ENCODE results near the gene ABHD3. TPM values are rescaled to one million over a fixed set of nuclear protein-coding genes. Genes with fewer than 3 reads are reported as not detected.
A peak's percentile ranks its signal among the peaks of the same experiment; 100 is the strongest.
"Not testable (repeated sequence)": the region's sequence is repeated elsewhere in the genome, so short reads cannot be mapped to it uniquely, and the experiment has no call there.

Gene ABHD3
- total RNA-seq, 6 donors from 2014 or later, result 17.2 to 35.6 (median 21.7) TPM

- DNase-seq (peak; percentile 90 to 99), ATAC-seq (ENCODE audit: low FRiP score in 2 of 2) (peak; percentile 99 to 100)
- H3K4me1 ChIP-seq, result peaks cover 7 to 21% (median 18%) of the 10 kb centered on the region in 4 donors
- TF ChIP-seq EP300 (IDR thresholded peaks at IDR 0.05), result no peak
- TF ChIP-seq POLR2AphosphoS5 (IDR thresholded peaks at IDR 0.05), result peak; percentile 86 to 90
- TF ChIP-seq CTCF (IDR thresholded peaks at IDR 0.05), result peak; percentile 92 to 97 (median 96)
- TF ChIP-seq POLR2A (IDR thresholded peaks at IDR 0.05), result peak in 2 of 4 donors; percentile 50 to 79
- H3K9me3 ChIP-seq, result no peaks in the 10 kb centered on the region
- H3K36me3 ChIP-seq, result peaks cover 0 to 8% (median 2%) of the 10 kb centered on the region in 4 donors
- H3K4me3 ChIP-seq, result peak within 1 kb of the TSS; percentile 75 to 90 (median 80)
- WGBS, 2 donors, result 1% methylated on average over 23 to 47 of the region's 59 CpGs
- peak within 1 kb of the TSS; percentile 76 to 91 (median 90) for H3K27ac ChIP-seq
- H3K27me3 ChIP-seq, result no peaks in the 10 kb centered on the region
These were observed 92.2 kb downstream of the ABHD3 start, which contains the start of gene SNRPD1 for GRCh38 chr18:21612125-21613039. Gene SNRPD1 (plus strand): TSS chr18:21612314. CDS start chr18:21612430, 116 bp downstream.

- WGBS, 2 donors, result 61 to 69% methylated on average over 30 of the region's 30 CpGs
- peak overlapping the region in 3 of 4 donors; percentile 75 to 90 (median 77) for H3K4me3 ChIP-seq
- not testable (repeated sequence) for H3K27me3 ChIP-seq; H3K9me3 ChIP-seq; DNase-seq; ATAC-seq (ENCODE audit: low FRiP score in 2 of 2); H3K36me3 ChIP-seq
- H3K27ac ChIP-seq, result peak overlapping the region; percentile 76 to 91 (median 90)
- H3K4me1 ChIP-seq, result peaks cover 7 to 21% (median 18%) of the 10 kb centered on the region in 4 donors
These were observed 93.0 kb downstream of the ABHD3 start for GRCh38 chr18:21611401-21612124.

GRCh38 chr18:21605213-21605612 lies 99.4 kb downstream of the ABHD3 start:
- H3K36me3 ChIP-seq, result no peaks in the 10 kb centered on the region
- no peak for TF ChIP-seq CTCF (IDR thresholded peaks at IDR 0.05)
- TF ChIP-seq POLR2AphosphoS5 (IDR thresholded peaks at IDR 0.05), result no peak
- TF ChIP-seq POLR2A (IDR thresholded peaks at IDR 0.05), result no peak
- no peak for TF ChIP-seq EP300 (IDR thresholded peaks at IDR 0.05)
- DNase-seq (no peak), ATAC-seq (ENCODE audit: low FRiP score in 2 of 2) (no peak)
- H3K4me1 ChIP-seq, result peaks cover 3 to 21% (median 7%) of the 10 kb centered on the region in 4 donors
- no peak overlapping the region for H3K4me3 ChIP-seq
- H3K27me3 ChIP-seq, result no peaks in the 10 kb centered on the region
- peak overlapping the region in 3 of 4 donors; percentile 52 to 57 (median 56) for H3K27ac ChIP-seq
- no peaks in the 10 kb centered on the region for H3K9me3 ChIP-seq

- no peaks in the 10 kb centered on the region for H3K36me3 ChIP-seq
- peak overlapping the region in 3 of 4 donors; percentile 52 to 57 (median 56) for H3K27ac ChIP-seq
- H3K9me3 ChIP-seq, result no peaks in the 10 kb centered on the region
- DNase-seq (no peak), ATAC-seq (ENCODE audit: low FRiP score in 2 of 2) (no peak)
- H3K27me3 ChIP-seq, result no peaks in the 10 kb centered on the region
- H3K4me1 ChIP-seq, result peaks cover 3 to 21% (median 7%) of the 10 kb centered on the region in 4 donors
- WGBS, 2 donors, result 27 to 29% methylated on average over 2 of the region's 2 CpGs
- TF ChIP-seq POLR2A (IDR thresholded peaks at IDR 0.05) (no peak), EP300 (IDR thresholded peaks at IDR 0.05) (no peak), POLR2AphosphoS5 (IDR thresholded peaks at IDR 0.05) (no peak), CTCF (IDR thresholded peaks at IDR 0.05) (no peak)
- peak overlapping the region in 1 of 4 donors; percentile 5 for H3K4me3 ChIP-seq
These were observed 99.9 kb downstream of the ABHD3 start for GRCh38 chr18:21604671-21605070.

- Histone ChIP-seq H3K36me3 (no peaks in the 10 kb centered on the region), H3K4me1 (peaks cover 12 to 36% (median 20%) of the 10 kb centered on the region in 4 donors), H3K27ac (peak overlapping the region in 1 of 4 donors; percentile 52), H3K4me3 (no peak overlapping the region), H3K27me3 (no peaks in the 10 kb centered on the region), H3K9me3 (no peaks in the 10 kb centered on the region)
- no peak for ATAC-seq (ENCODE audit: low FRiP score in 2 of 2)
- 45 to 82% methylated on average over 5 of the region's 5 CpGs for WGBS, 2 donors
- DNase-seq, result peak in 1 of 2 donors; percentile 22
- TF ChIP-seq POLR2AphosphoS5 (IDR thresholded peaks at IDR 0.05), result no peak
- TF ChIP-seq CTCF (IDR thresholded peaks at IDR 0.05), result no peak
- no peak for TF ChIP-seq EP300 (IDR thresholded peaks at IDR 0.05)
- TF ChIP-seq POLR2A (IDR thresholded peaks at IDR 0.05), result no peak
These were observed 102.3 kb downstream of the ABHD3 start for GRCh38 chr18:21602299-21602587.
